ENCODE data around the gene IFRD1. TPM values are rescaled to one million over a fixed set of nuclear protein-coding genes. Genes with fewer than 3 reads are reported as not detected.

IFRD1 gene
- total RNA-seq, 2 donors from 2014 or later, result 54.3 to 57.6 TPM

GRCh38 chr7:112422842-112423496 lies 27.3 kb upstream of the IFRD1 start:
- peak; percentile 92 for DNase-seq
- peak overlapping the region; percentile 34 for H3K4me3 Mint-ChIP-seq
- no peaks in the 10 kb centered on the region for H3K36me3 Mint-ChIP-seq (ENCODE audit: low read depth)
- Histone ChIP-seq H3K4me3 (ENCODE audit: low read length) (no peak overlapping the region), H3K27ac (ENCODE audit: low read depth, low read length) (peak overlapping the region; percentile 21), H3K4me1 (ENCODE audit: control insufficient read depth, insufficient read depth, low read length) (peaks cover 14% of the 10 kb centered on the region), H3K9ac (ENCODE audit: extremely low read depth, low read length, poor library complexity, severe bottlenecking) (no peak overlapping the region), H3K27me3 (ENCODE audit: control insufficient read depth, insufficient read depth, low read length, poor library complexity, severe bottlenecking) (no peaks in the 10 kb centered on the region), H3K9me3 (ENCODE audit: control insufficient read depth, low read length) (no peaks in the 10 kb centered on the region), H3K36me3 (ENCODE audit: control insufficient read depth, insufficient read depth, low read length) (no peaks in the 10 kb centered on the region)
- H3K9me3 Mint-ChIP-seq, result peaks cover 8% of the 10 kb centered on the region
- peaks cover 50% of the 10 kb centered on the region for H3K4me1 Mint-ChIP-seq
- no peaks in the 10 kb centered on the region for H3K27me3 Mint-ChIP-seq (ENCODE audit: insufficient read depth)
- no peak for TF ChIP-seq CTCF (conservative IDR thresholded peaks at IDR 0.05)
- 73 to 87% methylated on average over 4 to 6 of the region's 6 CpGs for WGBS, 2 experiments (ENCODE audit: insufficient coverage in 1 of 2, insufficient read length in 1 of 2)
- H3K27ac Mint-ChIP-seq, result peak overlapping the region; percentile 88

GRCh38 chr7:112423987-112424386 lies 26.3 kb upstream of the IFRD1 start:
- WGBS, 2 experiments (ENCODE audit: insufficient coverage in 1 of 2, insufficient read length in 1 of 2), result 94 to 100% methylated on average over 2 of the region's 2 CpGs
- H3K36me3 ChIP-seq (ENCODE audit: control insufficient read depth, insufficient read depth, low read length), result no peaks in the 10 kb centered on the region
- H3K27ac ChIP-seq (ENCODE audit: low read depth, low read length), result no peak overlapping the region
- peaks cover 15% of the 10 kb centered on the region for H3K4me1 ChIP-seq (ENCODE audit: control insufficient read depth, insufficient read depth, low read length)
- DNase-seq, result no peak
- Mint-ChIP-seq H3K27ac (peak overlapping the region; percentile 88), H3K27me3 (ENCODE audit: insufficient read depth) (no peaks in the 10 kb centered on the region), H3K36me3 (ENCODE audit: low read depth) (no peaks in the 10 kb centered on the region), H3K4me1 (peaks cover 60% of the 10 kb centered on the region), H3K4me3 (peak overlapping the region; percentile 34), H3K9me3 (no peaks in the 10 kb centered on the region)
- H3K27me3 ChIP-seq (ENCODE audit: control insufficient read depth, insufficient read depth, low read length, poor library complexity, severe bottlenecking), result no peaks in the 10 kb centered on the region
- no peak overlapping the region for H3K4me3 ChIP-seq (ENCODE audit: low read length)
- H3K9ac ChIP-seq (ENCODE audit: extremely low read depth, low read length, poor library complexity, severe bottlenecking), result no peak overlapping the region
- no peaks in the 10 kb centered on the region for H3K9me3 ChIP-seq (ENCODE audit: control insufficient read depth, low read length)
- no peak for TF ChIP-seq CTCF (conservative IDR thresholded peaks at IDR 0.05)

GRCh38 chr7:112427984-112428383 lies 22.3 kb upstream of the IFRD1 start:
- H3K27ac ChIP-seq (ENCODE audit: low read depth, low read length), result no peak overlapping the region
- no peaks in the 10 kb centered on the region for H3K27me3 ChIP-seq (ENCODE audit: control insufficient read depth, insufficient read depth, low read length, poor library complexity, severe bottlenecking)
- Mint-ChIP-seq H3K4me3 (no peak overlapping the region), H3K4me1 (peaks cover 47% of the 10 kb centered on the region), H3K27ac (peak overlapping the region; percentile 2), H3K36me3 (ENCODE audit: low read depth) (peaks cover 8% of the 10 kb centered on the region), H3K9me3 (peaks cover 8% of the 10 kb centered on the region), H3K27me3 (ENCODE audit: insufficient read depth) (no peaks in the 10 kb centered on the region)
- no peak for DNase-seq
- H3K9me3 ChIP-seq (ENCODE audit: control insufficient read depth, low read length), result peaks cover 12% of the 10 kb centered on the region
- H3K4me3 ChIP-seq (ENCODE audit: low read length), result no peak overlapping the region
- peaks cover 9% of the 10 kb centered on the region for H3K4me1 ChIP-seq (ENCODE audit: control insufficient read depth, insufficient read depth, low read length)
- 69 to 88% methylated on average over 1 of the region's 1 CpG for WGBS, 2 experiments (ENCODE audit: insufficient coverage in 1 of 2, insufficient read length in 1 of 2)
- no peak for TF ChIP-seq CTCF (conservative IDR thresholded peaks at IDR 0.05)
- H3K36me3 ChIP-seq (ENCODE audit: control insufficient read depth, insufficient read depth, low read length), result no peaks in the 10 kb centered on the region
- H3K9ac ChIP-seq (ENCODE audit: extremely low read depth, low read length, poor library complexity, severe bottlenecking), result no peak overlapping the region

Data from endodermal cell (in vitro differentiated cells).